Measurements from ENCODE around the gene WDR75.

Gene WDR75

DNA sequence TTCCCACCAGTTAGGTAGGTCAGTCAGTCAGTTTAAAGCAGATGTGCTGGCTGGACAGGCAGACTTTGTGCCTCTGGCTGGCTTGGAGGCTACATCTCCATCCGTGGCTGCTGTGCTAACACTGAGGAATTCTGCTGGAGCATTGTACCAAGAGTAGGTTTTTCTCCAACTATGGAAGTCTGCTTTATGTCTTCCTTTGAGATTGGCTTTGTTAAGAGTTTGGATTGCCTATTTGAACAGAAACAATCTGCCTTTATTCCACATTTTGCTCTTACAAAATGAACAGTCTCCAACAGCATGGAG is 46.7 kb downstream of the WDR75 start:
- no peak for TF ChIP-seq CTCF (conservative IDR thresholded peaks at IDR 0.05; ENCODE audit: low read depth, low read length)
- DNase-seq (ENCODE audit: low read depth) = no peak
- H3K4me3 ChIP-seq (ENCODE audit: low read depth, low read length) = no peak overlapping the region

DNA sequence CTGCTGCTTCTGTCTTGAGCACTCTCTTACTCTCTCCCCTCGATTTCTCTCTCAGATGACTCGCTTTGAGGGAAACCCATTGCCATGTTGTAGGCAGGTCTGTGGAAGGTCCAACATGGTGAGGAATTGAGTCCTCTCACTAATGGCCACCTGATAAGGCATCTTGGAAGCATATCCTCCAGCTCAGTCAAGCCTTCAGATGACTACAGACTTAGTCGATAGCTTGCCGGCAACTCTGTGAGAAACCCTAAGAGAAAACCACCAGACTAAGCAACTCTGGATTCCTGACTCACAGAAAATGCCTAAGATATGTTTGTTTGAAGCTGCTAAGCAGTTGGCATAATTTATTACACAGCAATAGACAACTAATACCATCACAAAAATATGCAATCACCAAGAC is 51.2 kb downstream of the WDR75 start:
- TF ChIP-seq CTCF (conservative IDR thresholded peaks at IDR 0.05; ENCODE audit: low read depth, low read length) = no peak
- no peak overlapping the region for H3K4me3 ChIP-seq (ENCODE audit: low read depth, low read length)
- DNase-seq (ENCODE audit: low read depth) = peak; percentile 11

DNA sequence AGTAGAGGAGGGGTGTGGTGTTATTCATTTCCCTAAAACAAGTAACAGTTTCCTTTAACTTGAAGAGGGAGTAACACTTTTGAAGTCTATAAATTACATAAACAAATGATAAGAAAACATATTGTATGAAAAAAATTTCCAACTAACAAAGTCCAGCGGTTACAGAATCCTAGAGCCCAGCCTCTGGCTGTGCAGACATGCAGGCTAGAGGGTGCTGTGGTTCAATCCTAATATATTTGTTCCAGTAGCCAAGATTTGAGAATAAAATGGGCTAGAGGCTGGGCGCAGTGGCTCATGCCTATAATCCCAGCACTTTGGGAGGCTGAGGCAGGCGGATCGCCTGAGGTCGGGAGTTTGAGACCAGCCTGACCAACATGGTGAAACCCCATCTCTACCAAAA is 56.9 kb downstream of the WDR75 start:
- H3K4me3 ChIP-seq (ENCODE audit: low read depth, low read length) = no peak overlapping the region
- peak; percentile 64 for DNase-seq (ENCODE audit: low read depth)
- TF ChIP-seq CTCF (conservative IDR thresholded peaks at IDR 0.05; ENCODE audit: low read depth, low read length) = peak; percentile 67

GRCh38 chr2:189499137-189499536 is 57.9 kb downstream of the WDR75 start:
- TF ChIP-seq CTCF (conservative IDR thresholded peaks at IDR 0.05; ENCODE audit: low read depth, low read length) = no peak
- no peak overlapping the region for H3K4me3 ChIP-seq (ENCODE audit: low read depth, low read length)
- DNase-seq (ENCODE audit: low read depth) = no peak

GRCh38 chr2:189500456-189501160 is 59.3 kb downstream of the WDR75 start:
- no peak overlapping the region for H3K4me3 ChIP-seq (ENCODE audit: low read depth, low read length)
- TF ChIP-seq CTCF (conservative IDR thresholded peaks at IDR 0.05; ENCODE audit: low read depth, low read length) = no peak
- DNase-seq (ENCODE audit: low read depth) = no peak

DNA sequence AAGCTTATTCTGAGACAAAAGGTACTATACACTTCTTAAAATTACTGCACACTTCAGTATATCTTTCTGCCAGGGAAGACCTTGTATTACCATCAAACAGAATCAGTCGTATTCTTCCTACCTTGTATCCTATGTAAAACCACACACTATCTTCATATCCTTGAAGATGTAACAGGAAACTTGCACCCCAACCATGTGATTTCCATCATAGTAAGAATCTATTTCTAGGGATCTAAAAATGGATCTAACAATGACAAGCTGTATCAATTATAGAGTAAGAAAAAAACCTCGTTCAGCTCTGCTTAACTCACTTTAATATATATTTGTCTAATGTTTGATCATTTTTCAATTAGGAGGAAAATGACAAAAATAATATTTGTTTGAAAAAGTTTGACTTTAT is 60.2 kb downstream of the WDR75 start:
- no peak for TF ChIP-seq CTCF (conservative IDR thresholded peaks at IDR 0.05; ENCODE audit: low read depth, low read length)
- DNase-seq (ENCODE audit: low read depth) = no peak
- no peak overlapping the region for H3K4me3 ChIP-seq (ENCODE audit: low read depth, low read length)

DNA sequence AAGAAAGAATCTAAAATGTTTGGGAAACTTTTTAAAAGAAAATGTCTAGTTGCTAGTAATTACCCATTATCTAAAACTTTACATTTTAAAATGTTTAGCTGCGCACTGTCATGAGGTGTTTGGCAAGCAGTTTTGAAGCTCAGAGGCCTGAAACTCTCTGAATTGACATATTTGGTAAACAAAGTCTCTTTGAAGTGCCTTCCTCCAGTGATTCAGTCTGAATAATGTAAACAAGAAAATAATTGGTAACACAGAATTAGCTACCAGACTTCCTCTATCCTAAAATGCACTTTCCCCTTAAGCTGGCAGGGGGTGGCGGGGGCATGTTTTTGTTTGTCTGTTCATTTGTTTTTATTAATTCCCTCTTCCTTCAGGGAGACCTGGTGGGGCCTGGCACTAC is 61.4 kb downstream of the WDR75 start:
- peak; percentile 13 for DNase-seq (ENCODE audit: low read depth)
- TF ChIP-seq CTCF (conservative IDR thresholded peaks at IDR 0.05; ENCODE audit: low read depth, low read length) = no peak
- no peak overlapping the region for H3K4me3 ChIP-seq (ENCODE audit: low read depth, low read length)
